ENCODE results near the gene PPP1R27. TPM values are rescaled to one million over a fixed set of nuclear protein-coding genes. Genes with fewer than 3 reads are reported as not detected.

Gene PPP1R27
- total RNA-seq, 1 experiment from 2014 or later = not detected

GRCh38 chr17:81806461-81807209 is 28.2 kb downstream of the PPP1R27 start:
- DNase-seq = no peak
- Histone ChIP-seq H3K4me3 (no peak overlapping the region), H3K36me3 (no peaks in the 10 kb centered on the region), H3K9me3 (no peaks in the 10 kb centered on the region), H3K27me3 (peaks cover 84% of the 10 kb centered on the region)

- H3K36me3 ChIP-seq = no peaks in the 10 kb centered on the region
- no peak for DNase-seq
- H3K4me3 ChIP-seq = no peak overlapping the region
- peaks cover 81% of the 10 kb centered on the region for H3K27me3 ChIP-seq
- H3K9me3 ChIP-seq = no peaks in the 10 kb centered on the region
Measured at GRCh38 chr17:81805707-81806460, 29.0 kb downstream of the PPP1R27 start.

DNA sequence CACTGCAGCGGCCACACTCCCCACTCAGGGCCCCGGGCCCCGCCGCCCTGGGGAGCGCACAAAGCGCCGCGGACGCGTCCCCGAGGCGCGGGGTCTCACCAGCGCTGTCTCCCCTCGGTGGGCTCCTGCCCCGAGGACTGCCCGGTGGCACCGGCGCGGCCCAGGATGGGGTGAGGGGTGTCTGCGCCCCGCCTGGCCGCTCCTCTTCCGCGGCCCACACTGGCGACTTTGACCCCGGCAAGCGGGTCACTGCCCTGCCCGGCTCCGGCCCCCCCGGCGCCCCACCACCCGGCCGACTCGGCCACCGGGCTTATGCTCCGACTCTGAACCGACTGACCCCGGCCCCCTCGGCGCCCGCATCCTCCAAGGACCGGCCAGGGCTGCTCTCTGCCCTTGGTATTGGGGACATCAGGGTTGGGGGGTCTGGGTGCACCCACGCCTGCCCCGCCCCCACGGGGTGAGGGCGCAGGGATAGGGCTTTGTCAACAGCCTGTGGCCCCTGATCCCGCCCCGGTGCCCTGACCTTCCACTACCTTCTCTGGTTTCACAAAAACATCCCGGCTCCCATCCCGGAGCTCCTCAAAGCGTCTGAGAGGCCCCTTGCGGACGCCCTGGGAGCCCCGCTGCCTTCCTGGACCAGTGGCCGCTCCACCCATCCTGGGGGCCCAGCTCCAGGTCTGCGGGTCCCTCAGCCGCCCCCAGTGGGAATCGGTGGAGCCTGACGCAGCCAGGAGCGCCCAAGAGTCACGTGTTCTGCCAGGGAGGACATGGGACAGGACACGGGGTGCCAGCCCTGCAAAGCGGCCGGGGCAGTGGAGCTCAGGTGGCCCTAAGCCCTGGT is 30.1 kb downstream of the PPP1R27 start:
- Histone ChIP-seq H3K9me3 (no peaks in the 10 kb centered on the region), H3K36me3 (no peaks in the 10 kb centered on the region), H3K27me3 (peaks cover 79% of the 10 kb centered on the region), H3K4me3 (no peak overlapping the region)
- no peak for DNase-seq

DNA sequence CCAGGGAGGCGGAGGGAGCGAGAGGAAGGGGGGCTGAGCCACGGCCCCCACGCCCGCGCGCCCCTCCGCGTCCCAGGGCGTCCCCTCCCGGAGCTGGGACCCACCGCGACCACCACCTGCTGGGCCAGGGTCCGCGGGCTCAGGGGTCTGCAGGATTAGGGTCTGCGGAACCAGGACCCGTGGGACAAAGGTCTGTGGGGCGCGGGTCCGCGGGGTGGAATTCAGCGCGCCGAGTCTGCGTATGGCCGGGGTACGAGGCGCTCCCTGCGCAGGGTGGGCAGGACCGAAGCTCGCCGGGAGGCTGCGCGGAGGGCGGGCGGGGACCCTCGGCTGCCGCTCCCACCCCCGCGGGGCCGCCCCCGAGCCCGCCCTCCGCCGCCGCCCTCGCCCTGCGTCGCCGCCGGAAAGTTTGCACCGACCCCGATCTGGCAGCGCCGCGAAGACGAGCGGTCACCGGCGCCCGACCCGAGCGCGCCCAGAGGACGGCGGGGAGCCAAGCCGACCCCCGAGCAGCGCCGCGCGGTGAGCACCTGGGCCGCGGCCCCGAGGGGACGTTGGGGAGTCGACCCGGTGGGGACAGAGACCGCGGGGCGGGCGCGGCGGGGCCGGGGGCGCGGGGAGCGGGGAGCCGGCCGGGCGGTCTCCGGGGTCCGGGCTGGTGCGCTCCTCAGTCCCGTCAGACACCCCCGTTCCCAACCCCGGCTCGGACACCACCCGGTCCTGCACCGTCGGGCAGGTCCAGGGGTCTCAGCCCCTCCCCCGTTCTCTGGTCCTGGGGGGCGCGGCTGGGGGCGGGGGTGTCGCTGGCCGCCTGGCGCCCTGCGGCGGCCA is 30.9 kb downstream of the PPP1R27 start, which contains the start of gene GCGR:
GCGR (plus strand) TSS at position 423 of the 831 bp plus-strand sequence. CDS start 4,869 bp downstream, outside the sequence.
- H3K4me3 ChIP-seq = no peak within 1 kb of the TSS
- no peaks in the 10 kb centered on the region for H3K36me3 ChIP-seq
- no peak for DNase-seq
- peaks cover 81% of the 10 kb centered on the region for H3K27me3 ChIP-seq
- no peaks in the 10 kb centered on the region for H3K9me3 ChIP-seq

GRCh38 chr17:81802856-81803643 is 31.8 kb downstream of the PPP1R27 start:
- no peak for DNase-seq
- Histone ChIP-seq H3K36me3 (no peaks in the 10 kb centered on the region), H3K9me3 (no peaks in the 10 kb centered on the region), H3K4me3 (no peak overlapping the region), H3K27me3 (peaks cover 75% of the 10 kb centered on the region)

DNA sequence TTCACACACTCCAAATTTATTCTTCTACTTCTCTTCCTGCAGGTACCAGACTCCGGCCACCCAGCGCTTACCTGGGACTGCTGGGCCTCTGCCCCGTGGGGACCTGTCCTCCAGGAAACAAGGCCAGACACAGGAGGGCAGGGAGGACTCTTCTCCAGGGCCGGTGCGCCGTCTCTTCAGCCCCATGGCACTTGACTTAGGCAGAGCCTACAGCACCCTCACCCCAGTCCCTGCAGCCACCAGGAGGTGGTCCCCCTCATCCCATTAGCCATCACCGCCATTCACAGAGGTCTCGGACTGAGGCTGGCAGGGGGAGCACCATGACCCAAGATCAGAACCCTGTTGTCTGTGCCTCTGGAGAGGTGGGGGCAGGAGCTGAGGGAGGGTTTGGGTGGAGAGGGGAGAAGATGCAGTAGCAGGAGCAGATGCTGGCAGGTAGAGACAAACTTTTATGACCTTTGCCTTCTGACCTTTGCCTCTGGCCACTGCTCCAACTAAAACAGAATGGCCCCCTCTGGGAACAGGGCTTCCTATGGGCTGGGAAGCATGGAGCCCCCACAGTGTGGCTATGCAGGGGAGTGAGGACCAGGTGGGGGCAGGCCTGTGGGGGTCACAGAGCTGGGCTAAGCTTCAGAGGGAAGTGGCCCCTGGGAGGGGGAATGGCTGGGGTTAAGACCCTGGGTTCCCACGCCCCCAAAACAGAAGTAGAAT is 32.6 kb downstream of the PPP1R27 start:
- H3K36me3 ChIP-seq = no peaks in the 10 kb centered on the region
- peaks cover 67% of the 10 kb centered on the region for H3K27me3 ChIP-seq
- H3K4me3 ChIP-seq = no peak overlapping the region
- DNase-seq = no peak
- no peaks in the 10 kb centered on the region for H3K9me3 ChIP-seq

DNA sequence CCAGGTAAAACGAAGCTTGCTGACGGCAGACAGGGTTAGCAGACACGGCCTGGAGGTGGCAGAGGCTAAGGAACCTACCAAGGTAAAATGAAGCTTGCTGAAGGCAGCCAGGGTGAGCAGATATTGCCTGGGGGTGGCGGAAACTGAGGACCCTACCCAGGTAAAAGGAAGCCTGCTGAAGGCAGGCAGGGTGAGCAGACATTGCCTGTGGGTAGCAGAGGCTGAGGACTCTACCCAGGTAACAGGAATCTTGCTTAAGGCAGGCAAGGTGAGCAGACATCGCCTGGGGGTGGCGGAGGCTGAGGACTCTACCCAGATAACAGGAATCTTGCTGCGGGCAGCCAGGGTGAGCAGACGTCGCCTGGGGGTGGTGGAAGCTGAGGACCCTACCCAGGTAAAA is 33.5 kb downstream of the PPP1R27 start:
- Histone ChIP-seq H3K9me3 (no peaks in the 10 kb centered on the region), H3K4me3 (no peak overlapping the region), H3K27me3 (peaks cover 58% of the 10 kb centered on the region), H3K36me3 (no peaks in the 10 kb centered on the region)
- no peak for DNase-seq

DNA sequence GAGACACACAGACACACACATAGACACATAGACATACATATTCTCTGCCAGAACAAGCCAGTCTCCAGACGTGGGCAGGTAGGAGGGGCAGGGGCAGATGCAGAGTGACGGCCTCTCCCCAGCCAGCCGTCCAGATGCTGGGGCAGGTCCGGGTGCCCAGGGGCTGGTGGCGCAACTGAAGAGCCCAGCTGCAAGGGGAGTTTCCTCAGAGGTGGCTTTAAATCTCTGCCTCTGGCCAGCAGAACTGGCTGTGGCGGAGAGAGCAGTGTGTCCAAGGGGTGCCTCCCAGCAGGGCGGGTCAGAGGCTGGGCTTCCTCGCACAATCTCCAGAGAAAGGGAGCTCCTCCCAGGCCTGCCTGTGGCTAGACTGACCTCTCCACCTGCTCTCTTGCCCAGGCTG is 40.3 kb downstream of the PPP1R27 start:
- Histone ChIP-seq H3K4me3 (no peak overlapping the region), H3K9me3 (no peaks in the 10 kb centered on the region), H3K36me3 (no peaks in the 10 kb centered on the region), H3K27me3 (peaks cover 5% of the 10 kb centered on the region)
- no peak for DNase-seq

GRCh38 chr17:81794074-81794476 is 40.8 kb downstream of the PPP1R27 start:
- Histone ChIP-seq H3K9me3 (no peaks in the 10 kb centered on the region), H3K4me3 (no peak overlapping the region)
- DNase-seq = no peak

GRCh38 chr17:81792675-81793615 is 41.9 kb downstream of the PPP1R27 start:
- no peaks in the 10 kb centered on the region for H3K27me3 ChIP-seq
- no peaks in the 10 kb centered on the region for H3K36me3 ChIP-seq
- DNase-seq = no peak
- H3K9me3 ChIP-seq = no peaks in the 10 kb centered on the region
- H3K4me3 ChIP-seq = no peak overlapping the region

More at GRCh38 chr17:81794074-81794476, 40.8 kb downstream of the PPP1R27 start:
- Histone ChIP-seq H3K27me3 (peaks cover under 1% of the 10 kb centered on the region; the same call in 1 of the 2 replicates), H3K36me3 (no peaks in the 10 kb centered on the region)

Other genes starting within 250 kb of the PPP1R27 start
- 109 and 157 TPM in 2 replicates for gene NPLOC4, start 197.9 kb downstream of the PPP1R27 start, total RNA-seq (2014; rRNA removed; shearing (Covaris generic); ENCODE audit: low replicate concordance)
- 2.6 and 3.7 TPM in 2 replicates for gene TSPAN10, start 197.9 kb downstream of the PPP1R27 start, total RNA-seq (2014; rRNA removed; shearing (Covaris generic); ENCODE audit: low replicate concordance)
- not detected in 2 replicates for gene PDE6G, start 178.5 kb downstream of the PPP1R27 start, total RNA-seq (2014; rRNA removed; shearing (Covaris generic); ENCODE audit: low replicate concordance)
- gene OXLD1, start 168.4 kb downstream of the PPP1R27 start, total RNA-seq (2014; rRNA removed; shearing (Covaris generic); ENCODE audit: low replicate concordance) = 61.1 and 64.7 TPM in 2 replicates
- 55.2 and 133 TPM in 2 replicates for gene CCDC137, start 168.3 kb downstream of the PPP1R27 start, total RNA-seq (2014; rRNA removed; shearing (Covaris generic); ENCODE audit: low replicate concordance)
- gene ARL16, start 151.3 kb downstream of the PPP1R27 start, total RNA-seq (2014; rRNA removed; shearing (Covaris generic); ENCODE audit: low replicate concordance) = 35.0 and 47.8 TPM in 2 replicates
- gene HGS, start 151.0 kb downstream of the PPP1R27 start, total RNA-seq (2014; rRNA removed; shearing (Covaris generic); ENCODE audit: low replicate concordance) = 102 and 116 TPM in 2 replicates
- 146 and 225 TPM in 2 replicates for gene MRPL12, start 131.7 kb downstream of the PPP1R27 start, total RNA-seq (2014; rRNA removed; shearing (Covaris generic); ENCODE audit: low replicate concordance)
- gene SLC25A10, start 122.8 kb downstream of the PPP1R27 start, total RNA-seq (2014; rRNA removed; shearing (Covaris generic); ENCODE audit: low replicate concordance) = 51.4 and 77.6 TPM in 2 replicates
- not detected in 2 replicates for gene GCGR, start 30.9 kb downstream of the PPP1R27 start, total RNA-seq (2014; rRNA removed; shearing (Covaris generic); ENCODE audit: low replicate concordance)
- gene MCRIP1, start 1.8 kb downstream of the PPP1R27 start, total RNA-seq (2014; rRNA removed; shearing (Covaris generic); ENCODE audit: low replicate concordance) = 73.2 and 83.7 TPM in 2 replicates
- 531 and 798 TPM in 2 replicates for gene P4HB, start 25.5 kb upstream of the PPP1R27 start, total RNA-seq (2014; rRNA removed; shearing (Covaris generic); ENCODE audit: low replicate concordance)
- 114 and 185 TPM in 2 replicates for gene ARHGDIA, start 36.3 kb upstream of the PPP1R27 start, total RNA-seq (2014; rRNA removed; shearing (Covaris generic); ENCODE audit: low replicate concordance)
- 313 and 425 TPM in 2 replicates for gene ALYREF, start 56.5 kb upstream of the PPP1R27 start, total RNA-seq (2014; rRNA removed; shearing (Covaris generic); ENCODE audit: low replicate concordance)
- 161 and 303 TPM in 2 replicates for gene ANAPC11, start 56.7 kb upstream of the PPP1R27 start, total RNA-seq (2014; rRNA removed; shearing (Covaris generic); ENCODE audit: low replicate concordance)
- gene NPB, start 67.2 kb upstream of the PPP1R27 start, total RNA-seq (2014; rRNA removed; shearing (Covaris generic); ENCODE audit: low replicate concordance) = 1.3 and 2.5 TPM in 2 replicates
- gene PCYT2, start 76.3 kb upstream of the PPP1R27 start, total RNA-seq (2014; rRNA removed; shearing (Covaris generic); ENCODE audit: low replicate concordance) = 24.6 and 47.0 TPM in 2 replicates
- gene SIRT7, start 83.1 kb upstream of the PPP1R27 start, total RNA-seq (2014; rRNA removed; shearing (Covaris generic); ENCODE audit: low replicate concordance) = 22.1 and 25.9 TPM in 2 replicates
- 11.8 and 14.9 TPM in 2 replicates for gene MAFG, start 92.7 kb upstream of the PPP1R27 start, total RNA-seq (2014; rRNA removed; shearing (Covaris generic); ENCODE audit: low replicate concordance)
- 253 and 283 TPM in 2 replicates for gene PYCR1, start 102.2 kb upstream of the PPP1R27 start, total RNA-seq (2014; rRNA removed; shearing (Covaris generic); ENCODE audit: low replicate concordance)
- gene MYADML2, start 112.2 kb upstream of the PPP1R27 start, total RNA-seq (2014; rRNA removed; shearing (Covaris generic); ENCODE audit: low replicate concordance) = not detected in 2 replicates
- gene NOTUM, start 126.1 kb upstream of the PPP1R27 start, total RNA-seq (2014; rRNA removed; shearing (Covaris generic); ENCODE audit: low replicate concordance) = 0.66 TPM in 1 of 2 replicates, not detected in the other
- gene ASPSCR1, start 142.6 kb upstream of the PPP1R27 start, total RNA-seq (2014; rRNA removed; shearing (Covaris generic); ENCODE audit: low replicate concordance) = 43.5 and 78.0 TPM in 2 replicates
- gene CENPX, start 187.8 kb upstream of the PPP1R27 start, total RNA-seq (2014; rRNA removed; shearing (Covaris generic); ENCODE audit: low replicate concordance) = 106 and 181 TPM in 2 replicates
- 31.7 and 33.0 TPM in 2 replicates for gene LRRC45, start 188.3 kb upstream of the PPP1R27 start, total RNA-seq (2014; rRNA removed; shearing (Covaris generic); ENCODE audit: low replicate concordance)
- 18.2 and 18.4 TPM in 2 replicates for gene RAC3, start 196.6 kb upstream of the PPP1R27 start, total RNA-seq (2014; rRNA removed; shearing (Covaris generic); ENCODE audit: low replicate concordance)
- 44.0 and 73.1 TPM in 2 replicates for gene DCXR, start 202.6 kb upstream of the PPP1R27 start, total RNA-seq (2014; rRNA removed; shearing (Covaris generic); ENCODE audit: low replicate concordance)
- 41.2 and 41.6 TPM in 2 replicates for gene RFNG, start 216.8 kb upstream of the PPP1R27 start, total RNA-seq (2014; rRNA removed; shearing (Covaris generic); ENCODE audit: low replicate concordance)
- gene GPS1, start 216.8 kb upstream of the PPP1R27 start, total RNA-seq (2014; rRNA removed; shearing (Covaris generic); ENCODE audit: low replicate concordance) = 103 and 181 TPM in 2 replicates
- gene DUS1L, start 230.8 kb upstream of the PPP1R27 start, total RNA-seq (2014; rRNA removed; shearing (Covaris generic); ENCODE audit: low replicate concordance) = 104 and 123 TPM in 2 replicates